GM23338 (cell line): ENCODE data around the gene THSD7A. TPM values are rescaled to one million over a fixed set of nuclear protein-coding genes. Genes with fewer than 3 reads are reported as not detected.

Source experiments
- ATAC-seq: fragments of 200-7000 bp; cut with Tn5 transposase; 3 replicates; pipeline ENCODE4 v1.9.1; 2020
- DNase-seq: peaks from one replicate; pipeline ENCODE4 v3.0.0-alpha.2; 2015; ENCODE audit warnings: low spot score
- H2AFZ ChIP-seq: fragments of 200-600 bp; sonication (generic); 2 replicates; pipeline ENCODE4 v1.8.0; 2016; ENCODE audit warnings: antibody characterized with exemption, mild to moderate bottlenecking, moderate library complexity
- H3F3A ChIP-seq: fragments of 200-600 bp; sonication (generic); replicated peaks from 2 replicates; pipeline ENCODE4 v1.8.0; 2017; ENCODE audit warnings: antibody characterized with exemption, mixed run types, low read depth
- H3K27ac ChIP-seq: fragments of 200-600 bp; sonication (generic); 2 replicates; pipeline ENCODE4 v1.6.1; 2016; ENCODE audit warnings: low read depth
- H3K27me3 ChIP-seq: fragments of 200-600 bp; sonication (generic); 2 replicates; pipeline ENCODE4 v1.8.0; 2016; ENCODE audit warnings: mild to moderate bottlenecking, mixed run types, moderate library complexity; ENCODE audit not compliant: insufficient read depth
- H3K36me3 ChIP-seq: fragments of 200-600 bp; sonication (generic); 2 replicates; pipeline ENCODE4 v1.8.0; 2016; ENCODE audit warnings: mild to moderate bottlenecking; ENCODE audit not compliant: insufficient read depth
- H3K4me1 ChIP-seq: fragments of 200-600 bp; sonication (generic); 2 replicates; pipeline ENCODE4 v1.8.0; 2016; ENCODE audit warnings: mild to moderate bottlenecking, moderate library complexity; ENCODE audit not compliant: insufficient read depth
- H3K4me2 ChIP-seq: fragments of 200-600 bp; sonication (generic); 2 replicates; pipeline ENCODE4 v1.7.1; 2017; ENCODE audit warnings: mixed run types
- H3K4me3 ChIP-seq: fragments of 200-600 bp; sonication (generic); 2 replicates; pipeline ENCODE4 v1.6.1; 2016; ENCODE audit warnings: mixed run types
- H3K79me2 ChIP-seq: fragments of 200-600 bp; sonication (generic); replicated peaks from 2 replicates; pipeline ENCODE4 v1.8.0; 2017; ENCODE audit warnings: mild to moderate bottlenecking; ENCODE audit not compliant: insufficient read depth
- H3K9me2 ChIP-seq: fragments of 200-600 bp; sonication (generic); 2 replicates; pipeline ENCODE4 v1.8.0; 2017; ENCODE audit not compliant: insufficient read depth
- H4K20me1 ChIP-seq: fragments of 200-600 bp; sonication (generic); replicated peaks from 2 replicates; pipeline ENCODE4 v1.8.0; 2017; ENCODE audit warnings: mild to moderate bottlenecking; ENCODE audit not compliant: insufficient read depth
- H3K27ac Mint-ChIP-seq: 2 replicates; pipeline ENCODE4 v1.8.0; 2020; ENCODE audit warnings: inconsistent platforms, mild to moderate bottlenecking, moderate library complexity, mixed read lengths
- H3K27me3 Mint-ChIP-seq: 3 replicates; pipeline ENCODE4 v1.8.0; 2022; ENCODE audit warnings: low read depth, mild to moderate bottlenecking, moderate library complexity, mixed read lengths, inconsistent platforms; ENCODE audit not compliant: insufficient read depth, poor library complexity
- H3K36me3 Mint-ChIP-seq: 3 replicates; pipeline ENCODE4 v1.8.0; 2021; ENCODE audit warnings: low read depth, mild to moderate bottlenecking, inconsistent platforms, moderate library complexity, mixed read lengths
- H3K4me1 Mint-ChIP-seq: 3 replicates; pipeline ENCODE4 v1.8.0; 2020; ENCODE audit warnings: mild to moderate bottlenecking, inconsistent platforms, mixed read lengths
- H3K4me3 Mint-ChIP-seq: 3 replicates; pipeline ENCODE4 v1.8.0; 2021; ENCODE audit warnings: moderate library complexity, mild to moderate bottlenecking, inconsistent platforms, mixed read lengths
- H3K9me3 Mint-ChIP-seq: 3 replicates; pipeline ENCODE4 v1.8.0; 2020; ENCODE audit warnings: moderate library complexity, mild to moderate bottlenecking, inconsistent platforms, mixed read lengths
- CREB1 ChIP-seq: fragments of 250-450 bp; sonication (Bioruptor Pico); IDR thresholded peaks from 2 replicates; pipeline ENCODE4 v1.5.0; 2020; ENCODE audit warnings: low read depth, mild to moderate bottlenecking, moderate library complexity
- EZH2 ChIP-seq: fragments of 200-600 bp; sonication (generic); IDR thresholded peaks from one replicate; pipeline ENCODE4 v1.8.0; 2017; ENCODE audit warnings: antibody characterized with exemption, mild to moderate bottlenecking, low read depth; ENCODE audit not compliant: unreplicated experiment
- EZH2phosphoT487 ChIP-seq: fragments of 200-600 bp; sonication (generic); IDR thresholded peaks from one replicate; pipeline ENCODE4 v1.8.1; 2018; ENCODE audit warnings: antibody characterized with exemption; ENCODE audit not compliant: unreplicated experiment
- JUNB ChIP-seq: IDR thresholded peaks from one replicate; pipeline ENCODE4 v1.6.1; 2016; ENCODE audit warnings: antibody characterized with exemption; ENCODE audit not compliant: unreplicated experiment
- NANOG ChIP-seq: IDR thresholded peaks from 2 replicates; pipeline ENCODE4 v1.6.1; 2016; ENCODE audit warnings: antibody characterized with exemption, borderline replicate concordance
- POLR2AphosphoS5 ChIP-seq: IDR thresholded peaks from 2 replicates; pipeline ENCODE4 v1.6.1; 2016; ENCODE audit warnings: antibody characterized with exemption, low read depth
- STAT1 ChIP-seq: IDR thresholded peaks from one replicate; pipeline ENCODE4 v1.6.1; 2016; ENCODE audit warnings: antibody characterized with exemption; ENCODE audit not compliant: unreplicated experiment
- ZNF114 ChIP-seq: fragments of 250-450 bp; sonication (Bioruptor Pico); IDR thresholded peaks from 2 replicates; pipeline ENCODE4 v1.5.0; 2020; ENCODE audit warnings: mild to moderate bottlenecking, moderate library complexity
- ZNF331 ChIP-seq: fragments of 250-450 bp; sonication (Bioruptor Pico); IDR thresholded peaks from 2 replicates; pipeline ENCODE4 v1.5.0; 2020; ENCODE audit warnings: low read depth, mild to moderate bottlenecking, moderate library complexity
- polyA plus RNA-seq: library from polyadenylated mRNA; unstranded; fragments of >200 nt; fragmentation: Nextera tagmentation; extraction: Ambion mirVana; gene quantifications from 2 replicates; pipeline ENCODE4 v1.2.1, GENCODE V29; 2016
- total RNA-seq: library from RNA; depleted of rRNA; stranded (reverse); fragments of >200 nt; shearing (Covaris generic); gene quantifications from 2 replicates; pipeline ENCODE4 v1.2.3, GENCODE V29; 2014
- TF ChIP-seq, protein P1 (sequence below): fragments of 250-450 bp; sonication (Bioruptor Pico); IDR thresholded peaks from 2 replicates; pipeline ENCODE4 v1.5.0; 2020; ENCODE audit warnings: mild to moderate bottlenecking, moderate library complexity
- TF ChIP-seq, protein P2 (sequence below): IDR thresholded peaks from one replicate; pipeline ENCODE4 v1.6.1; 2018; ENCODE audit warnings: antibody characterized with exemption; ENCODE audit not compliant: unreplicated experiment
- TF ChIP-seq, protein P3 (sequence below): IDR thresholded peaks from 2 replicates; pipeline ENCODE4 v1.6.1; 2016; ENCODE audit warnings: antibody characterized with exemption
- TF ChIP-seq, protein P4 (sequence below), 2 experiments: fragments of 200-600 bp in 1 of 2; sonication (generic) in 1 of 2; conservative IDR thresholded peaks; 2 replicates each; pipeline versions ENCODE4 v1.5.1 to v1.6.1; 2016 to 2017; ENCODE audit warnings: antibody characterized with exemption in 2 of 2, low read depth in 2 of 2, mild to moderate bottlenecking in 2 of 2, moderate library complexity in 1 of 2

THSD7A gene
- total and polyA plus RNA-seq, 2 experiments from 2014 or later, result 1.3 to 2.1 TPM

DNA sequence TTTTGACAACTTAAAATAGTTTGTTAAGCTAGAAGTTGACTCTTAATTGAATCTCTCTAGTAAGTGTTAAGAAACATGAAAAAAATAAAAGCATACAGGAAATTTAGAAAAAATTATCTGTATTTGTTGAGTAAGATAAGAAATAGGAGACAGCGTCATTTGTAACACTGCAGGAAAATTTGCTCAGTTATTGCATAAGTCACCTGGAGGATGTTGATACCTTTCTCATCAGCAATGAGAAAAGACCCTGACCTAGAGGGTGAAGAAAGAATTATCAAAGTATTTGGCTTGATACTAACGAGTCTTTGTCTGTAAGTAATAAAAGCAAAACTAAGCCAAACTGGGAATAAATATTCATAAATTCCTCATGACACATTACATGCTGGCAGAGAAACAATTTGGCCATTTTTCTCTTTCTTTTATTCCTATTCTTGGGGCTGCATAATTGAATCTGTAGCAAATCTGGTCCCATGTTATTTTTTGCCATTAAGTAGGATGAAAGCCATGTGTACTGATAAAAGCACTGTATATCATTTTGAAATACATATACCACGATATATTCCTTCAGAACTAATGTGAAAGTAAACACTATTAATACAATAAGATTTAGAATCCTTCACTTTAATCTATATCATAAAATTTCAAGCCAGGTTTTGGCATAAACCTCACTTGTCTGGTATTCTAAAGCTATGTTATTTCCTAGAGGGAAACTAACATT is 362.8 kb downstream of the THSD7A start:
- no peaks in the 10 kb centered on the region for H3K36me3 Mint-ChIP-seq
- Histone ChIP-seq H2AFZ (no peak overlapping the region), H3K27me3 (no peaks in the 10 kb centered on the region), H3K79me2 (no peaks in the 10 kb centered on the region), H3K36me3 (no peaks in the 10 kb centered on the region), H4K20me1 (no peaks in the 10 kb centered on the region), H3K27ac (no peak overlapping the region), H3K4me2 (no peak overlapping the region), H3F3A (no peaks in the 10 kb centered on the region), H3K4me3 (no peak overlapping the region), H3K4me1 (no peaks in the 10 kb centered on the region; the same call in 1 of the 2 replicates), H3K9me2 (no peaks in the 10 kb centered on the region)
- H3K4me1 Mint-ChIP-seq, result peaks cover 5% of the 10 kb centered on the region; the same call in 2 of the 3 replicates
- H3K4me3 Mint-ChIP-seq, result no peak overlapping the region
- TF ChIP-seq STAT1 (no peak), ZNF331 (CRISPR knock-in tag) (no peak), EZH2 (no peak), JUNB (no peak), EZH2phosphoT487 (no peak), NANOG (no peak), POLR2AphosphoS5 (no peak), ZNF114 (CRISPR knock-in tag) (no peak), CREB1 (CRISPR knock-in tag) (no peak)
- TF ChIP-seq, protein P1, sequence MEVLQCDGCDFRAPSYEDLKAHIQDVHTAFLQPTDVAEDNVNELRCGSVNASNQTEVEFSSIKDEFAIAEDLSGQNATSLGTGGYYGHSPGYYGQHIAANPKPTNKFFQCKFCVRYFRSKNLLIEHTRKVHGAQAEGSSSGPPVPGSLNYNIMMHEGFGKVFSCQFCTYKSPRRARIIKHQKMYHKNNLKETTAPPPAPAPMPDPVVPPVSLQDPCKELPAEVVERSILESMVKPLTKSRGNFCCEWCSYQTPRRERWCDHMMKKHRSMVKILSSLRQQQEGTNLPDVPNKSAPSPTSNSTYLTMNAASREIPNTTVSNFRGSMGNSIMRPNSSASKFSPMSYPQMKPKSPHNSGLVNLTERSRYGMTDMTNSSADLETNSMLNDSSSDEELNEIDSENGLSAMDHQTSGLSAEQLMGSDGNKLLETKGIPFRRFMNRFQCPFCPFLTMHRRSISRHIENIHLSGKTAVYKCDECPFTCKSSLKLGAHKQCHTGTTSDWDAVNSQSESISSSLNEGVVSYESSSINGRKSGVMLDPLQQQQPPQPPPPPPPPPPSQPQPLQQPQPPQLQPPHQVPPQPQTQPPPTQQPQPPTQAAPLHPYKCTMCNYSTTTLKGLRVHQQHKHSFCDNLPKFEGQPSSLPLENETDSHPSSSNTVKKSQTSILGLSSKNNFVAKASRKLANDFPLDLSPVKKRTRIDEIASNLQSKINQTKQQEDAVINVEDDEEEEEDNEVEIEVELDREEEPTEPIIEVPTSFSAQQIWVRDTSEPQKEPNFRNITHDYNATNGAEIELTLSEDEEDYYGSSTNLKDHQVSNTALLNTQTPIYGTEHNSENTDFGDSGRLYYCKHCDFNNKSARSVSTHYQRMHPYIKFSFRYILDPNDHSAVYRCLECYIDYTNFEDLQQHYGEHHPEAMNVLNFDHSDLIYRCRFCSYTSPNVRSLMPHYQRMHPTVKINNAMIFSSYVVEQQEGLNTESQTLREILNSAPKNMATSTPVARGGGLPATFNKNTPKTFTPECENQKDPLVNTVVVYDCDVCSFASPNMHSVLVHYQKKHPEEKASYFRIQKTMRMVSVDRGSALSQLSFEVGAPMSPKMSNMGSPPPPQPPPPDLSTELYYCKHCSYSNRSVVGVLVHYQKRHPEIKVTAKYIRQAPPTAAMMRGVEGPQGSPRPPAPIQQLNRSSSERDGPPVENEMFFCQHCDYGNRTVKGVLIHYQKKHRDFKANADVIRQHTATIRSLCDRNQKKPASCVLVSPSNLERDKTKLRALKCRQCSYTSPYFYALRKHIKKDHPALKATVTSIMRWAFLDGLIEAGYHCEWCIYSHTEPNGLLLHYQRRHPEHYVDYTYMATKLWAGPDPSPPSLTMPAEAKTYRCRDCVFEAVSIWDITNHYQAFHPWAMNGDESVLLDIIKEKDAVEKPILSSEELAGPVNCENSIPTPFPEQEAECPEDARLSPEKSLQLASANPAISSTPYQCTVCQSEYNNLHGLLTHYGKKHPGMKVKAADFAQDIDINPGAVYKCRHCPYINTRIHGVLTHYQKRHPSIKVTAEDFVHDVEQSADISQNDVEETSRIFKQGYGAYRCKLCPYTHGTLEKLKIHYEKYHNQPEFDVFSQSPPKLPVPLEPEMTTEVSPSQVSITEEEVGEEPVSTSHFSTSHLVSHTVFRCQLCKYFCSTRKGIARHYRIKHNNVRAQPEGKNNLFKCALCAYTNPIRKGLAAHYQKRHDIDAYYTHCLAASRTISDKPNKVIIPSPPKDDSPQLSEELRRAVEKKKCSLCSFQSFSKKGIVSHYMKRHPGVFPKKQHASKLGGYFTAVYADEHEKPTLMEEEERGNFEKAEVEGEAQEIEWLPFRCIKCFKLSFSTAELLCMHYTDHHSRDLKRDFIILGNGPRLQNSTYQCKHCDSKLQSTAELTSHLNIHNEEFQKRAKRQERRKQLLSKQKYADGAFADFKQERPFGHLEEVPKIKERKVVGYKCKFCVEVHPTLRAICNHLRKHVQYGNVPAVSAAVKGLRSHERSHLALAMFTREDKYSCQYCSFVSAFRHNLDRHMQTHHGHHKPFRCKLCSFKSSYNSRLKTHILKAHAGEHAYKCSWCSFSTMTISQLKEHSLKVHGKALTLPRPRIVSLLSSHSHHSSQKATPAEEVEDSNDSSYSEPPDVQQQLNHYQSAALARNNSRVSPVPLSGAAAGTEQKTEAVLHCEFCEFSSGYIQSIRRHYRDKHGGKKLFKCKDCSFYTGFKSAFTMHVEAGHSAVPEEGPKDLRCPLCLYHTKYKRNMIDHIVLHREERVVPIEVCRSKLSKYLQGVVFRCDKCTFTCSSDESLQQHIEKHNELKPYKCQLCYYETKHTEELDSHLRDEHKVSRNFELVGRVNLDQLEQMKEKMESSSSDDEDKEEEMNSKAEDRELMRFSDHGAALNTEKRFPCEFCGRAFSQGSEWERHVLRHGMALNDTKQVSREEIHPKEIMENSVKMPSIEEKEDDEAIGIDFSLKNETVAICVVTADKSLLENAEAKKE (CRISPR knock-in tag), result no peak
- TF ChIP-seq, protein P2, sequence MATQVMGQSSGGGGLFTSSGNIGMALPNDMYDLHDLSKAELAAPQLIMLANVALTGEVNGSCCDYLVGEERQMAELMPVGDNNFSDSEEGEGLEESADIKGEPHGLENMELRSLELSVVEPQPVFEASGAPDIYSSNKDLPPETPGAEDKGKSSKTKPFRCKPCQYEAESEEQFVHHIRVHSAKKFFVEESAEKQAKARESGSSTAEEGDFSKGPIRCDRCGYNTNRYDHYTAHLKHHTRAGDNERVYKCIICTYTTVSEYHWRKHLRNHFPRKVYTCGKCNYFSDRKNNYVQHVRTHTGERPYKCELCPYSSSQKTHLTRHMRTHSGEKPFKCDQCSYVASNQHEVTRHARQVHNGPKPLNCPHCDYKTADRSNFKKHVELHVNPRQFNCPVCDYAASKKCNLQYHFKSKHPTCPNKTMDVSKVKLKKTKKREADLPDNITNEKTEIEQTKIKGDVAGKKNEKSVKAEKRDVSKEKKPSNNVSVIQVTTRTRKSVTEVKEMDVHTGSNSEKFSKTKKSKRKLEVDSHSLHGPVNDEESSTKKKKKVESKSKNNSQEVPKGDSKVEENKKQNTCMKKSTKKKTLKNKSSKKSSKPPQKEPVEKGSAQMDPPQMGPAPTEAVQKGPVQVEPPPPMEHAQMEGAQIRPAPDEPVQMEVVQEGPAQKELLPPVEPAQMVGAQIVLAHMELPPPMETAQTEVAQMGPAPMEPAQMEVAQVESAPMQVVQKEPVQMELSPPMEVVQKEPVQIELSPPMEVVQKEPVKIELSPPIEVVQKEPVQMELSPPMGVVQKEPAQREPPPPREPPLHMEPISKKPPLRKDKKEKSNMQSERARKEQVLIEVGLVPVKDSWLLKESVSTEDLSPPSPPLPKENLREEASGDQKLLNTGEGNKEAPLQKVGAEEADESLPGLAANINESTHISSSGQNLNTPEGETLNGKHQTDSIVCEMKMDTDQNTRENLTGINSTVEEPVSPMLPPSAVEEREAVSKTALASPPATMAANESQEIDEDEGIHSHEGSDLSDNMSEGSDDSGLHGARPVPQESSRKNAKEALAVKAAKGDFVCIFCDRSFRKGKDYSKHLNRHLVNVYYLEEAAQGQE, result no peak
- TF ChIP-seq, protein P3, sequence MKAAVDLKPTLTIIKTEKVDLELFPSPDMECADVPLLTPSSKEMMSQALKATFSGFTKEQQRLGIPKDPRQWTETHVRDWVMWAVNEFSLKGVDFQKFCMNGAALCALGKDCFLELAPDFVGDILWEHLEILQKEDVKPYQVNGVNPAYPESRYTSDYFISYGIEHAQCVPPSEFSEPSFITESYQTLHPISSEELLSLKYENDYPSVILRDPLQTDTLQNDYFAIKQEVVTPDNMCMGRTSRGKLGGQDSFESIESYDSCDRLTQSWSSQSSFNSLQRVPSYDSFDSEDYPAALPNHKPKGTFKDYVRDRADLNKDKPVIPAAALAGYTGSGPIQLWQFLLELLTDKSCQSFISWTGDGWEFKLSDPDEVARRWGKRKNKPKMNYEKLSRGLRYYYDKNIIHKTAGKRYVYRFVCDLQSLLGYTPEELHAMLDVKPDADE, result no peak
- TF ChIP-seq, protein P4, sequence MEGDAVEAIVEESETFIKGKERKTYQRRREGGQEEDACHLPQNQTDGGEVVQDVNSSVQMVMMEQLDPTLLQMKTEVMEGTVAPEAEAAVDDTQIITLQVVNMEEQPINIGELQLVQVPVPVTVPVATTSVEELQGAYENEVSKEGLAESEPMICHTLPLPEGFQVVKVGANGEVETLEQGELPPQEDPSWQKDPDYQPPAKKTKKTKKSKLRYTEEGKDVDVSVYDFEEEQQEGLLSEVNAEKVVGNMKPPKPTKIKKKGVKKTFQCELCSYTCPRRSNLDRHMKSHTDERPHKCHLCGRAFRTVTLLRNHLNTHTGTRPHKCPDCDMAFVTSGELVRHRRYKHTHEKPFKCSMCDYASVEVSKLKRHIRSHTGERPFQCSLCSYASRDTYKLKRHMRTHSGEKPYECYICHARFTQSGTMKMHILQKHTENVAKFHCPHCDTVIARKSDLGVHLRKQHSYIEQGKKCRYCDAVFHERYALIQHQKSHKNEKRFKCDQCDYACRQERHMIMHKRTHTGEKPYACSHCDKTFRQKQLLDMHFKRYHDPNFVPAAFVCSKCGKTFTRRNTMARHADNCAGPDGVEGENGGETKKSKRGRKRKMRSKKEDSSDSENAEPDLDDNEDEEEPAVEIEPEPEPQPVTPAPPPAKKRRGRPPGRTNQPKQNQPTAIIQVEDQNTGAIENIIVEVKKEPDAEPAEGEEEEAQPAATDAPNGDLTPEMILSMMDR (conservative IDR thresholded peaks at IDR 0.05; ENCODE audit: low read depth in 2 of 2), result no peak
- no peaks in the 10 kb centered on the region for H3K9me3 Mint-ChIP-seq
- H3K27ac Mint-ChIP-seq, result no peak overlapping the region
- H3K27me3 Mint-ChIP-seq, result no peaks in the 10 kb centered on the region
- no peak for ATAC-seq
- DNase-seq, result no peak
